Measurements from ENCODE around the gene ATP9B.

Gene ATP9B

DNA sequence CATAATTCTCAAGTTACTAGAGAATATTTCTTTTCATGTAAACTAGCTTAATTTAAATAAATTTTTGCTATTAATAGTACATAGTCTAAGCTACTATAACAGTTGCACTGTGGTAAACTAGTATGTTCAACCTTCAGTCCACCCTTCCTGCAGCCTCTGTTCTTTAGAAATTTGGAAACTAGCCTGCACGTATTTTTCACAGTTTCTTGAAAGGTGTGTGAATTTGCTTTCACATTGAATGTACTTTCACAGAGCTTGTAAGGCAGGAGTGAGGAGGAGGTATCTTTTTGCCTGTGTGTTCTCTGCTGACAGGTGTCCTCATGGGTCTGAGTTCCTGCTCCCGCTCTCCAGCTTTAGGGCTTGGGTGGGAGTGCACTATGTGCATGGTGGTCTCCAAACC, 117.5 kb downstream of the ATP9B start:
- no peaks in the 10 kb centered on the region for H3K4me1 ChIP-seq (ENCODE audit: low read length)

DNA sequence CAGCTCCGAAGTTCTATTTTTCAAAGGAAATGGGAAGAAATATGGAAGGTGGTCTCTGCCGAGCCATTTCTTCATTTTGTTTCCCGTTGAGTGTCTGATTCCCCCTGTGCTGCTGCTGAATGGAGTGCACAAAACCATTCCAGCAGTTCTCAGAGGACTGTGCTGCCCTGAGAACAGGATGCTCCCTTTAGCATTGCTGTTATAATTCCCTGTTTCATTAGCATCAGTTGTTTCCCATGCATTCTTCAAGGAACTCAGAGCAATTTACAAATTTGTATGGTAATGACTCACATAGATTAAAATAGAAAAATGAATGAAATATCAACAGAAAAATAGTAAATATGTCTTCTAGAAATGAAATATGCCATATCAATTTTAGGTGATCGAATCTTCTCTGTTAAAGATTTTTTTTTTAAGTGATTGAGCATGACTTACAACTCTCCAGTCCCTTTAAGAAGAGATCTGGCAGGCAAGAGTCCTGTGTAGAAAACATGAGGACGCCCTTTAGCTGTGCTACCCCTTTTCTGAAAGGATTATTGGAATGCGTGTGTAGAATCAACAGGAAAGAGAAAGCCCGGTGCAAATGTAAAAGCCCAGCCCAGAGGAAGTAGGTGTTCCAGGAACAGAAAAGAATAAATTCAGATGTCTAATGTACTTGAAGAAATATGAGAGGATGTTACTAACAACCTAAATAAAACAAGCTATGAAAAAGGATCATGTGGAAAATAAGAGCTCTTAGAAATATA, 118.5 kb downstream of the ATP9B start:
- Histone ChIP-seq H3K9ac (ENCODE audit: low read length) (no peak overlapping the region), H3K4me3 (ENCODE audit: low read length) (no peak overlapping the region), H3K4me1 (ENCODE audit: low read length) (no peaks in the 10 kb centered on the region), H3K27ac (ENCODE audit: low read length) (no peak overlapping the region), H3K27me3 (ENCODE audit: low read depth, low read length) (no peaks in the 10 kb centered on the region), H3K36me3 (replicated peaks; ENCODE audit: low read depth, low read length) (no peaks in the 10 kb centered on the region), H3K79me2 (ENCODE audit: low read length) (no peaks in the 10 kb centered on the region), H3K9me3 (ENCODE audit: insufficient read depth, low read length) (no peaks in the 10 kb centered on the region), H2AFZ (ENCODE audit: low read depth, low read length) (no peak overlapping the region), H4K20me1 (ENCODE audit: insufficient read depth, low read length) (no peaks in the 10 kb centered on the region), H3K4me2 (ENCODE audit: low read length) (no peak overlapping the region)
- TF ChIP-seq, protein P1, sequence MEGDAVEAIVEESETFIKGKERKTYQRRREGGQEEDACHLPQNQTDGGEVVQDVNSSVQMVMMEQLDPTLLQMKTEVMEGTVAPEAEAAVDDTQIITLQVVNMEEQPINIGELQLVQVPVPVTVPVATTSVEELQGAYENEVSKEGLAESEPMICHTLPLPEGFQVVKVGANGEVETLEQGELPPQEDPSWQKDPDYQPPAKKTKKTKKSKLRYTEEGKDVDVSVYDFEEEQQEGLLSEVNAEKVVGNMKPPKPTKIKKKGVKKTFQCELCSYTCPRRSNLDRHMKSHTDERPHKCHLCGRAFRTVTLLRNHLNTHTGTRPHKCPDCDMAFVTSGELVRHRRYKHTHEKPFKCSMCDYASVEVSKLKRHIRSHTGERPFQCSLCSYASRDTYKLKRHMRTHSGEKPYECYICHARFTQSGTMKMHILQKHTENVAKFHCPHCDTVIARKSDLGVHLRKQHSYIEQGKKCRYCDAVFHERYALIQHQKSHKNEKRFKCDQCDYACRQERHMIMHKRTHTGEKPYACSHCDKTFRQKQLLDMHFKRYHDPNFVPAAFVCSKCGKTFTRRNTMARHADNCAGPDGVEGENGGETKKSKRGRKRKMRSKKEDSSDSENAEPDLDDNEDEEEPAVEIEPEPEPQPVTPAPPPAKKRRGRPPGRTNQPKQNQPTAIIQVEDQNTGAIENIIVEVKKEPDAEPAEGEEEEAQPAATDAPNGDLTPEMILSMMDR (IDR thresholded peaks at IDR 0.05; ENCODE audit: low read depth, low read length): no peak
- TF ChIP-seq EZH2phosphoT487 (IDR thresholded peaks at IDR 0.05; ENCODE audit: low read depth): no peak

More for the DNA sequence above, 117.5 kb downstream of the ATP9B start:
- no peak overlapping the region for H3K27ac ChIP-seq (ENCODE audit: low read length)
- no peaks in the 10 kb centered on the region for H4K20me1 ChIP-seq (ENCODE audit: insufficient read depth, low read length)
- H3K9me3 ChIP-seq (ENCODE audit: insufficient read depth, low read length): no peaks in the 10 kb centered on the region
- H2AFZ ChIP-seq (ENCODE audit: low read depth, low read length): no peak overlapping the region
- no peaks in the 10 kb centered on the region for H3K27me3 ChIP-seq (ENCODE audit: low read depth, low read length)
- no peak for TF ChIP-seq EZH2phosphoT487 (IDR thresholded peaks at IDR 0.05; ENCODE audit: low read depth)
- TF ChIP-seq, protein P1 (IDR thresholded peaks at IDR 0.05; ENCODE audit: low read depth, low read length): no peak
- no peak overlapping the region for H3K9ac ChIP-seq (ENCODE audit: low read length)
- H3K79me2 ChIP-seq (ENCODE audit: low read length): no peaks in the 10 kb centered on the region
- H3K36me3 ChIP-seq (replicated peaks; ENCODE audit: low read depth, low read length): no peaks in the 10 kb centered on the region
- no peak overlapping the region for H3K4me3 ChIP-seq (ENCODE audit: low read length)
- H3K4me2 ChIP-seq (ENCODE audit: low read length): no peak overlapping the region

DNA sequence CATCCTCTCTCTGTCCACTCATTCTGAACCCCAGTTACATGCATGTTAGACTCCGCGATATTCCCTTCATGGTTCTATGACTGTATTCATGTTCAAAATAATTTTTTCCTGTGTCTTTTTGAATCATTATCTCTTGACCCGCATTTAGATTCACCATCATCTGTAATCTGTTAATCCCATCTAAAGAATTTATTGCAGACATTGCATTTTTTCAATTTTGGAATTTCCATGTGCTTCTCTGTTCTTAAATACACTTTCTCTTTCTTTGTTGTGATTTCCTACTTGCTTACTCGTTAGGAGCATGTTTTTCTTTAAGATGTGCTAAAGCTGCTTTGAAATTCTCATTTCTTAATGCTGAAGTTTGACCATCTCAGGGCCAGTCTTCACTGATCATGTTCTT, 122.2 kb downstream of the ATP9B start:
- Histone ChIP-seq H3K9ac (ENCODE audit: low read length) (no peak overlapping the region), H3K4me2 (ENCODE audit: low read length) (no peak overlapping the region), H4K20me1 (ENCODE audit: insufficient read depth, low read length) (no peaks in the 10 kb centered on the region), H3K9me3 (ENCODE audit: insufficient read depth, low read length) (no peaks in the 10 kb centered on the region), H2AFZ (ENCODE audit: low read depth, low read length) (no peak overlapping the region), H3K4me1 (ENCODE audit: low read length) (no peaks in the 10 kb centered on the region), H3K36me3 (replicated peaks; ENCODE audit: low read depth, low read length) (peaks cover 16% of the 10 kb centered on the region), H3K27me3 (ENCODE audit: low read depth, low read length) (no peaks in the 10 kb centered on the region), H3K4me3 (ENCODE audit: low read length) (no peak overlapping the region), H3K27ac (ENCODE audit: low read length) (no peak overlapping the region), H3K79me2 (ENCODE audit: low read length) (no peaks in the 10 kb centered on the region)
- TF ChIP-seq, protein P1 (IDR thresholded peaks at IDR 0.05; ENCODE audit: low read depth, low read length): no peak
- no peak for TF ChIP-seq EZH2phosphoT487 (IDR thresholded peaks at IDR 0.05; ENCODE audit: low read depth)

DNA sequence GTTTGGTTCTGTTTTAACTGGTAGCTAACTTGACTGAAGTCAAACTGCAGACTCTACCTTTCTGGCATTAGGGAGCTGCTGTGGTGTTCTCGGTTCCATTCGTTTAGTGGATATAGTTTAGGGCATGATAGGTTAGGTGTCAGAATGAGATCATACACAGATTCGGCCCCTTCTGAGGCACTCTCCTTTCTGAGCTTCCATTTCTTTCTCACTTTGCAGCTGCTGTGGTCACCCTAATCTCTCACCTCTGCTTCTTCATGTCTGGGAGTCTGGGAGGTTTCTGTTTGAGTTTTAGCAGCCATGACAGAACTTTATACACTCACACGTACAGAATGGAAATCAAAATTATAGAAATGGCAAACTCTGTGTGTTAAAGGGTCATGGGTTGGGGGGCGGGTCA, 122.8 kb downstream of the ATP9B start:
- Histone ChIP-seq H3K79me2 (ENCODE audit: low read length) (no peaks in the 10 kb centered on the region), H3K27ac (ENCODE audit: low read length) (no peak overlapping the region), H3K4me2 (ENCODE audit: low read length) (no peak overlapping the region), H2AFZ (ENCODE audit: low read depth, low read length) (no peak overlapping the region), H3K9me3 (ENCODE audit: insufficient read depth, low read length) (no peaks in the 10 kb centered on the region), H3K36me3 (replicated peaks; ENCODE audit: low read depth, low read length) (peaks cover 16% of the 10 kb centered on the region), H4K20me1 (ENCODE audit: insufficient read depth, low read length) (no peaks in the 10 kb centered on the region), H3K4me1 (ENCODE audit: low read length) (no peaks in the 10 kb centered on the region), H3K4me3 (ENCODE audit: low read length) (no peak overlapping the region), H3K27me3 (ENCODE audit: low read depth, low read length) (no peaks in the 10 kb centered on the region), H3K9ac (ENCODE audit: low read length) (no peak overlapping the region)
- TF ChIP-seq EZH2phosphoT487 (IDR thresholded peaks at IDR 0.05; ENCODE audit: low read depth): no peak
- TF ChIP-seq, protein P1 (IDR thresholded peaks at IDR 0.05; ENCODE audit: low read depth, low read length): no peak
